Measurements from ENCODE around the gene RNASEH2A. TPM values are rescaled to one million over a fixed set of nuclear protein-coding genes. Genes with fewer than 3 reads are reported as not detected.

RNASEH2A gene
- total RNA-seq, 1 experiment from 2014 or later = 72.9 TPM

- Mint-ChIP-seq H3K4me1 (peaks cover 36% of the 10 kb centered on the region), H3K27ac (peak overlapping the region; percentile 99), H3K9me3 (no peaks in the 10 kb centered on the region), H3K36me3 (peaks cover 5% of the 10 kb centered on the region), H3K4me3 (peak overlapping the region; percentile 79), H3K27me3 (ENCODE audit: low read depth) (peaks cover 20% of the 10 kb centered on the region)
- DNase-seq (ENCODE audit: low spot score) (peak; percentile 98), ATAC-seq (peak; percentile 71)
- TF ChIP-seq NFYB (CRISPR knock-in tag; conservative IDR thresholded peaks at IDR 0.05; ENCODE audit: low read depth) (no peak), ZNF121 (CRISPR knock-in tag; IDR thresholded peaks at IDR 0.05) (peak; percentile 100)
- CTCF ChIA-PET = interaction anchor here (0.7 kb wide), 1 partner anchor 1706 kb away, joined by 5 read pairs; no protein-coding TSS in a partner anchor
- POLR2A ChIA-PET = no interaction called here
Measured at GRCh38 chr19:12841094-12841493, 34.7 kb downstream of the RNASEH2A start.

DNA sequence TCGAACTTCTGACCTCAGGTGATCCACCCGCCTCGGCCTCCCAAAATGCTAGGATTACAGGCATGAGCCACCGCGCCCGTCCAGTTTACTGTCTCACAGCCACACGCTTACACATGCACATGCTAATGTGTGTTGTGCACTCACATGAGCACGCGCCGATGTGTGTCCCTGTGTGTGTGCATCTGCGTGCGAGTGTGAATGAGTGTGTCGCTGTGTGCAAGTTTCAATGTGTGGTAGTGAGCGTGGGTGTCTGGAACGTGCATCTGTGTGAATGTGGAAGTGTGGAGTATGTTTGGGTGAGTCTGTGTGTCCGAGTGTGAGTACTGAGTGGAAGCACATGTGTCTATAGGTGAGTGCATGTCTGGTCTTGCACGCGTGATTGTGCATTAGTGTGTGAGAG lies 36.1 kb downstream of the RNASEH2A start:
- TF ChIP-seq FOXJ3 (CRISPR knock-in tag; IDR thresholded peaks at IDR 0.05; ENCODE audit: borderline replicate concordance) = no peak
- TF ChIP-seq E2F4 (CRISPR knock-in tag; IDR thresholded peaks at IDR 0.05; ENCODE audit: borderline replicate concordance, low read depth) = no peak
- TF ChIP-seq ZNF263 (CRISPR knock-in tag; IDR thresholded peaks at IDR 0.05; ENCODE audit: low read depth) = no peak
- TF ChIP-seq STAT6 (CRISPR knock-in tag; conservative IDR thresholded peaks at IDR 0.05; ENCODE audit: low read depth) = no peak
- no peak for TF ChIP-seq FOXP1 (CRISPR knock-in tag; IDR thresholded peaks at IDR 0.05; ENCODE audit: borderline replicate concordance)
- TF ChIP-seq SMAD3 (CRISPR knock-in tag; IDR thresholded peaks at IDR 0.05; ENCODE audit: borderline replicate concordance) = no peak
- TF ChIP-seq E2F1 (CRISPR knock-in tag; IDR thresholded peaks at IDR 0.05) = no peak
- TF ChIP-seq SMAD4 (CRISPR knock-in tag; IDR thresholded peaks at IDR 0.05) = no peak
- no peak for TF ChIP-seq ATF3 (CRISPR knock-in tag; conservative IDR thresholded peaks at IDR 0.05)
- TF ChIP-seq, protein P1, sequence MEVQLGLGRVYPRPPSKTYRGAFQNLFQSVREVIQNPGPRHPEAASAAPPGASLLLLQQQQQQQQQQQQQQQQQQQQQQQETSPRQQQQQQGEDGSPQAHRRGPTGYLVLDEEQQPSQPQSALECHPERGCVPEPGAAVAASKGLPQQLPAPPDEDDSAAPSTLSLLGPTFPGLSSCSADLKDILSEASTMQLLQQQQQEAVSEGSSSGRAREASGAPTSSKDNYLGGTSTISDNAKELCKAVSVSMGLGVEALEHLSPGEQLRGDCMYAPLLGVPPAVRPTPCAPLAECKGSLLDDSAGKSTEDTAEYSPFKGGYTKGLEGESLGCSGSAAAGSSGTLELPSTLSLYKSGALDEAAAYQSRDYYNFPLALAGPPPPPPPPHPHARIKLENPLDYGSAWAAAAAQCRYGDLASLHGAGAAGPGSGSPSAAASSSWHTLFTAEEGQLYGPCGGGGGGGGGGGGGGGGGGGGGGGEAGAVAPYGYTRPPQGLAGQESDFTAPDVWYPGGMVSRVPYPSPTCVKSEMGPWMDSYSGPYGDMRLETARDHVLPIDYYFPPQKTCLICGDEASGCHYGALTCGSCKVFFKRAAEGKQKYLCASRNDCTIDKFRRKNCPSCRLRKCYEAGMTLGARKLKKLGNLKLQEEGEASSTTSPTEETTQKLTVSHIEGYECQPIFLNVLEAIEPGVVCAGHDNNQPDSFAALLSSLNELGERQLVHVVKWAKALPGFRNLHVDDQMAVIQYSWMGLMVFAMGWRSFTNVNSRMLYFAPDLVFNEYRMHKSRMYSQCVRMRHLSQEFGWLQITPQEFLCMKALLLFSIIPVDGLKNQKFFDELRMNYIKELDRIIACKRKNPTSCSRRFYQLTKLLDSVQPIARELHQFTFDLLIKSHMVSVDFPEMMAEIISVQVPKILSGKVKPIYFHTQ (CRISPR knock-in tag; IDR thresholded peaks at IDR 0.05) = no peak
- no peak for TF ChIP-seq ZNF396 (CRISPR knock-in tag; IDR thresholded peaks at IDR 0.05; ENCODE audit: borderline replicate concordance)
- TF ChIP-seq EMX1 (CRISPR knock-in tag; IDR thresholded peaks at IDR 0.05) = no peak
- TF ChIP-seq ZNF532 (CRISPR knock-in tag; IDR thresholded peaks at IDR 0.05; ENCODE audit: borderline replicate concordance) = no peak
- TF ChIP-seq TEAD1 (CRISPR knock-in tag; IDR thresholded peaks at IDR 0.05) = no peak
- TF ChIP-seq, protein P2, sequence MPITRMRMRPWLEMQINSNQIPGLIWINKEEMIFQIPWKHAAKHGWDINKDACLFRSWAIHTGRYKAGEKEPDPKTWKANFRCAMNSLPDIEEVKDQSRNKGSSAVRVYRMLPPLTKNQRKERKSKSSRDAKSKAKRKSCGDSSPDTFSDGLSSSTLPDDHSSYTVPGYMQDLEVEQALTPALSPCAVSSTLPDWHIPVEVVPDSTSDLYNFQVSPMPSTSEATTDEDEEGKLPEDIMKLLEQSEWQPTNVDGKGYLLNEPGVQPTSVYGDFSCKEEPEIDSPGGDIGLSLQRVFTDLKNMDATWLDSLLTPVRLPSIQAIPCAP (CRISPR knock-in tag; IDR thresholded peaks at IDR 0.05) = no peak
- TF ChIP-seq HMGXB4 (CRISPR knock-in tag; IDR thresholded peaks at IDR 0.05) = no peak
- Mint-ChIP-seq H3K9me3 (no peaks in the 10 kb centered on the region), H3K4me3 (no peak overlapping the region), H3K27ac (peak overlapping the region; percentile 38; the same call in 1 of the 2 replicates), H3K27me3 (ENCODE audit: low read depth) (peaks cover 24% of the 10 kb centered on the region), H3K4me1 (peaks cover 32% of the 10 kb centered on the region), H3K36me3 (peaks cover 5% of the 10 kb centered on the region)
- ChIA-PET CTCF (no interaction called here), POLR2A (no interaction called here)
- no peak for ATAC-seq
- no peak for DNase-seq (ENCODE audit: low spot score)
